Dendritic cell treated with granulocyte-macrophage colony-stimulating factor and Interleukin-4, amounts not matched to agents 40 ng/mL and 50 ng/mL, for 4 days (primary cell): Measurements from ENCODE around the gene TMEM35A.

Source experiments
- H3K27ac Mint-ChIP-seq: one replicate; pipeline ENCODE4 v1.8.0; 2022; ENCODE audit warnings: mild to moderate bottlenecking, mixed read lengths
- H3K27me3 Mint-ChIP-seq: one replicate; pipeline ENCODE4 v1.8.0; 2022; ENCODE audit warnings: mild to moderate bottlenecking, mixed read lengths
- H3K36me3 Mint-ChIP-seq: one replicate; pipeline ENCODE4 v1.8.0; 2022; ENCODE audit warnings: low read depth, mixed read lengths
- H3K4me1 Mint-ChIP-seq: one replicate; pipeline ENCODE4 v1.8.0; 2022; ENCODE audit warnings: low read depth, mixed read lengths
- H3K4me3 Mint-ChIP-seq: one replicate; pipeline ENCODE4 v1.8.0; 2022; ENCODE audit warnings: mild to moderate bottlenecking, moderate library complexity, mixed read lengths
- H3K9me3 Mint-ChIP-seq: one replicate; pipeline ENCODE4 v1.8.0; 2022; ENCODE audit warnings: mixed read lengths
- intact Hi-C: fragments of 100-400 bp; cut with micrococcal nuclease; formaldehyde crosslinking; loops from one replicate; pipeline ENCODE4 v1.15.0; 2022

TMEM35A gene

GRCh38 chrX:101091817-101092216 lies 13.1 kb downstream of the TMEM35A start:
- intact Hi-C loops: no loop called here
- no peaks in the 10 kb centered on the region for H3K4me1 Mint-ChIP-seq
- H3K9me3 Mint-ChIP-seq: no peaks in the 10 kb centered on the region
- H3K36me3 Mint-ChIP-seq: no peaks in the 10 kb centered on the region
- no peaks in the 10 kb centered on the region for H3K27me3 Mint-ChIP-seq
- no peak overlapping the region for H3K27ac Mint-ChIP-seq
- no peak overlapping the region for H3K4me3 Mint-ChIP-seq

- H3K27me3 Mint-ChIP-seq: no peaks in the 10 kb centered on the region
- no peaks in the 10 kb centered on the region for H3K36me3 Mint-ChIP-seq
- peak within 1 kb of the TSS; percentile 86 for H3K27ac Mint-ChIP-seq
- H3K9me3 Mint-ChIP-seq: no peaks in the 10 kb centered on the region
- intact Hi-C loops: loop anchor here (1.0 kb wide), 1 partner anchor 46 kb away; no protein-coding TSS in a partner anchor
- peaks cover 18% of the 10 kb centered on the region for H3K4me1 Mint-ChIP-seq
- peak within 1 kb of the TSS; percentile 95 for H3K4me3 Mint-ChIP-seq
Observed at GRCh38 chrX:101097546-101098453, 19.1 kb downstream of the TMEM35A start, which contains the start of gene CENPI. Gene CENPI (plus strand): TSS chrX:101098204. CDS start chrX:101101071, 2,867 bp downstream.

- no peak overlapping the region for H3K4me3 Mint-ChIP-seq
- H3K9me3 Mint-ChIP-seq: no peaks in the 10 kb centered on the region
Observed at GRCh38 chrX:101108284-101108683, 29.6 kb downstream of the TMEM35A start.

GRCh38 chrX:101117701-101118100 lies 39.0 kb downstream of the TMEM35A start:
- no peaks in the 10 kb centered on the region for H3K9me3 Mint-ChIP-seq
- H3K27me3 Mint-ChIP-seq: no peaks in the 10 kb centered on the region
- intact Hi-C loops: no loop called here
- H3K4me3 Mint-ChIP-seq: no peak overlapping the region
- peaks cover 16% of the 10 kb centered on the region for H3K36me3 Mint-ChIP-seq
- H3K4me1 Mint-ChIP-seq: no peaks in the 10 kb centered on the region
- no peak overlapping the region for H3K27ac Mint-ChIP-seq

More at GRCh38 chrX:101108284-101108683, 29.6 kb downstream of the TMEM35A start:
- Mint-ChIP-seq H3K4me1 (no peaks in the 10 kb centered on the region), H3K27me3 (no peaks in the 10 kb centered on the region), H3K36me3 (peaks cover 6% of the 10 kb centered on the region), H3K27ac (no peak overlapping the region)
- intact Hi-C loops: no loop called here

GRCh38 chrX:101136235-101136634 lies 57.6 kb downstream of the TMEM35A start:
- Mint-ChIP-seq H3K36me3 (peaks cover 36% of the 10 kb centered on the region), H3K27me3 (no peaks in the 10 kb centered on the region), H3K27ac (no peak overlapping the region), H3K4me3 (no peak overlapping the region), H3K9me3 (no peaks in the 10 kb centered on the region), H3K4me1 (no peaks in the 10 kb centered on the region)
- intact Hi-C loops: no loop called here
